Kidney glomerular epithelial cell (primary cell): ENCODE data around the gene MYH9.

Source experiments
- DNase-seq: peaks from one replicate; lab custom pipeline; 2025; lab: John Stamatoyannopoulos, UW

MYH9 gene

DNA sequence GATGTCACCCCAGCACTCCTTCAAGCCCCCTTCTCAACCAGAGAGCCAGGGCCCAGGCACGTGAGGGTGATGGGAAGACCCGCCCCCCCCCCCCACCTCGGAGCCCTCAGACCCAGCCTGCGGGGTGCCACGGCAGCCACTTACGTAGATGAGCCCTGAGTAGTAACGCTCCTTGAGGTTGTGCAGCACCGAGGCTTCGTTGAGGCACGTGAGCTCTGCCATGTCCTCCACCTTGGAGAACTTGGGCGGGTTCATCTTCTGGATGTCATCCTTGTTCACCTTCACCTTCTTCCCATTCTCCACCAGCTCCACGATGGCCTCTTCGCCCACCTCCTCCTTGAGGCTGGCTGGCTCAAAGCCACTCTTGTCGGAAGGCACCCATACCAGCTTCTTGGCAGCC is 39.0 kb downstream of the MYH9 start:
- no peak for DNase-seq

DNA sequence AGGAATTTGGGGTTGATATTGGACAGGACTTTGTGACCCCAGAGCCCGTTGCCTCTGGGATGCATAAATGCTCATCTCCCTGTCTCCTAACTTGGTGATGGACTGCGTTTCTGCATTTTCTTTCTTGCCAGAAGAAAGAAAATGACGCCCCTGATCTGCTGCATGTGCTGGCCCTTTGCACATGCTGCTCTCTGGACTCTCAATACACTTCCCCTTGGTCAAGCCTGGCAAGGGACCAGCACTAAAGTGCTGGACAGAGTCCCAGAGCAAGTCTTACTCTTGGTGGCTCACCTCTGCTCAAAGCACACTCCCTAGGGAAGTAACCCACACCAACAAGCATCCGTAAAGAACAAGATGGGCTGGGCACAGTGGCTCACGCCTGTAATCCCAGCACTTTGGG is 40.7 kb downstream of the MYH9 start:
- no peak for DNase-seq

DNA sequence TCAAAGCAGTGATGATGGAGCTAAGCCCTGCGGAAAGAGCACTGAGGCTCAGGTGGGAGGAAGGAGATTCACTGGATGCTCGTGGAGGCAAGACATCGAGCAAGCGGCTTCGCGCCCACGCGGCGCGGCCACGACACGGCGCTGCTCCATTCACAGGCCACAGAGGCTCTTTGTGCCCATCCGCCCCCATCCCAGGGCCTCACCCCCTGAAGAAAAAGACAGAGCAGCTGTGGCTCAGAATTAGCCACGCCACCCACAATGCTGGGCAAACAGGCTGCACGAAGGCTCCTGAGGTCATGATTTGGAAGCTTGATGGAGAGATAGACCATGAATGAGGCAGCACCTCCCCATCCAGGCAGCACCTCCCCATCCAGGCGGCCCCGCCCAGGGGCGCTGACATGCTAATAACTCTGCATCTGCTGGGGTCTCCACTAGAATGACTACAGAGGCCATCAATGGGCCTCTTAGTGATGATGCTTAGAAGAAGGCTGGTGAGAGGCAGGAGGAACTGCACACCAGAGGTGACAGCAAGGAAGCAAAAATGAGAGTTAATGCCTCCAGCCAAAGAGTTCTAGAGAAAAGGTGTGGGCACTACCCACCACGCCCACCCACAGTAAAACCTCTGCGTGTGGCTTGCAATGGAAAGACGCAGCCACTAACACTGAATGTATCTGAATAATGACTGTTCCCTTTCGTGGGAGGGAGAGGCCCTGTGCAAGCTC is 43.5 kb downstream of the MYH9 start:
- DNase-seq = no peak

DNA sequence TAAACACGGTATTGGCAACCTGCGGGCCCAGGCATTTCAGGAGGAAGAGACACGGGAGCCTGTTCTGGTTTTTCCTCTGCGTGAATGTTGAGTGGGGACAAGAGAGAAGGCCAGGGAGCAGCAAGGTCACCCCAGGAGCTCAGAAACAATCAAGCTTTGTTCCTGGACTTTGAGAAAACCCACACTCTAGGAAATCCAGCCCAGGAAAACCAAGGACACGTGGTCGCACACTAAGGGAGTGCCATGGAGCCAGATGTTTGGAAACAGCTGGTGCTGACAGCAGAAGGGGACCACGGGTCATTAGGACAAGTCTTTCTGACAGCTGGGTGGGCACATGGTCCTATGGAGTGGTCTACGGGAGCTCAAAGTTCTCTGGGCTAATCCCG is 44.1 kb downstream of the MYH9 start:
- DNase-seq = no peak

DNA sequence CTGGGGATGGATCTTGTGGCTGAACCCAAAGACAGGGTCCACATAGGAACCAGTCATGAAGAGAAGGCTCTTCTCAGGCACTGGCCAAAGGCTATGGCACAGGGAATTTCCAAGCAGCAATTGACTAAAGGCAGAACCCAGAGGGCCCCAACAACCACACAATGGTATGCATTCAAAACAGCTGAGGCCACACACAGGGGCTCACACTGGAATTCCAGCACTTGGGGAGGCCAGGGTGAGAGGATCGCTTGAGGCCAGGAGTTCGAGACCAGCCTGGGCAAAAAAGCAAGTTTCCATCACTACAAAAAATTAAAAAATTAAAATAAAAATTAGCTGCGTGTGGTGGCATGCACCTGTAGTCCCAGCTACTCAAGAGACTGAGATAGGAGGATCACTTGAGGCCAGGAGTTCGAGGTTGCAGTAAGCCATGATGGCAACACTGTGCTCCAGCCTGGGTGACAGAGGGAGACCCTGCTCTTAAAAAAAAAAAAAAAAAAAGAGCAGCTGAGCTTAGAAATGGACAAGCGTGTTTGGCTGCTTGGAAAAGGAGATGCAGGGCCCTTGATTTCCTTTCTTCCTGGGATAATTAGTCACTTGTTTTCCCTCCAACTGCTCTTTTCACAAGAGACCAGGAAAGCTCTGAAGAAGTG is 44.6 kb downstream of the MYH9 start:
- DNase-seq = no peak

DNA sequence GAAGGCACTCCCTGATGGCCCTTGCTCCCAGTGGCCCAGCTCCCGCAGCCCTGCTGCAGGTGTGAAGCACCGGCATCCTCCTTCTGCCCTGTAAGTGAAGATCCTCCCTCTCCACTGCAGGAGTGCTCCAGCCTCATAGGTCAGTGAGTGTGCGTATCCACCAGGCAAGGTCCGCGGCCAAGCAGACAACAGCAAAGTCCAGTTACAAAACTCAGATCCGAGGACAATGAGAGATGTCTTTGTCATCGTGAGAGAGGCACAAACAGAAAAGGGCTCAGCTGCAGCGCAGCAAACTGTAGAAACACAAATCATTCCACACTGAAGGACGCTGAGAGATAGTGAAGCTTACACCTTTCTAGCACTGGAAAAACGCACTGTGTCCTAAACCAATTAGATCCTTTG is 46.1 kb downstream of the MYH9 start:
- DNase-seq = no peak

DNA sequence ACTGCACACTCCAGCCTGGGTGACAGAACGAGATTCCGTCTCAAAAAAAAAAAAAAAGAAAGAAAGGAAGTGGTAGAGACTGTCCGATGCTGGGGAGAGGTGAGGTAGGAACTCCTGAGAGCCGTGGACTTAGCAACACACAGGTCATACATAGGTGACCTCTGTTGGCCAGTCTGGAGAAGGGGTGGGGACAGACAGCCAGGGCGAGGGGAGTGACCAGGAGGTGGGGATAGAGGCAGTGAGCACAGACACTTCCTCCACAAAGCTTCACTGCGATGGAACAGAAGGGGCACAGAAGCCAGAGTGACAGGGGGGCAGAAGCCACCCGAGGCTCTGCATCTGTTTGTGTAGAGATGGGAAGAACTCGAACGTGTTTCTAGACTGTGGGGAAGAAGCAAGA is 47.1 kb downstream of the MYH9 start:
- no peak for DNase-seq

DNA sequence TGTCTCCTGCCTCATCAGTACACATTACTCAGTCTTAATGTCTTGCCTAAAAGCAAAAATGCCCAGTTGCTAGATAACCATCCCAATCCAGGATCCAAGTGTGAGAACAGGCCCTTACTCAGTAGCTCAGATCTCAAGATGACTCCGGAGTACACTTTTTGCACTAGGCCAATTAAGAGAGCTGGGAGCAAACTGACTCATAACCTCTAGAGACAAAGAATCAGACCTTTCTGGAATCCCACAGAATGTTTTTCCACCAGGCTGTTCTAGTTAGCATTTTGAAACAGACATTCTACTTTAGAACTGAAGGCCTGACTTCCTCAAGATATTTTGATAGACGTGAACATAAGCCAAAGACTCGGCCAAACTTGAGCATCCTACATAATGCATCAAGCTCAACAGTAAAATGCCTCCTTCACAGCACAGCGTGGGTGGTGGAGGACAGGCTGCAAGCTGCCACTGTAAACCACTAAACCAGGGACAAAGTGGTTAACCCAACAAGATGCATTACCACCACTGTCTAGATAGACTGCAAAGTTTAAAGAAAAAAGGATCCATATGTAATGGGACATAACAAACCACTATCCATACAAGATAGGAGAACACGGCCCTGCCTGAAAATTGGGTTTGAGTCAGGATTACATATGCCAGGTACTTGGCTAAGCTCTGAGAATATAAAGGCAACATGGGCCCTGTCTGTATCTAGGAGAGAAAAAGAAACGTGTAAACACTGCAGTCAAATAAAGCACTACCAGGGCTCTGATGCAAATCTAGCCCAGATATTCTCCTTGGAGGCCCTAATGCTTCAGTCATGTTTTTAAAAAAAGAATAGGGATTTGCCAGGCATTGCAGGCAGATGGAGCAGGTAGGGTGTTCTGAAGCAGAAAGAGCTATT is 48.3 kb downstream of the MYH9 start:
- DNase-seq = no peak

DNA sequence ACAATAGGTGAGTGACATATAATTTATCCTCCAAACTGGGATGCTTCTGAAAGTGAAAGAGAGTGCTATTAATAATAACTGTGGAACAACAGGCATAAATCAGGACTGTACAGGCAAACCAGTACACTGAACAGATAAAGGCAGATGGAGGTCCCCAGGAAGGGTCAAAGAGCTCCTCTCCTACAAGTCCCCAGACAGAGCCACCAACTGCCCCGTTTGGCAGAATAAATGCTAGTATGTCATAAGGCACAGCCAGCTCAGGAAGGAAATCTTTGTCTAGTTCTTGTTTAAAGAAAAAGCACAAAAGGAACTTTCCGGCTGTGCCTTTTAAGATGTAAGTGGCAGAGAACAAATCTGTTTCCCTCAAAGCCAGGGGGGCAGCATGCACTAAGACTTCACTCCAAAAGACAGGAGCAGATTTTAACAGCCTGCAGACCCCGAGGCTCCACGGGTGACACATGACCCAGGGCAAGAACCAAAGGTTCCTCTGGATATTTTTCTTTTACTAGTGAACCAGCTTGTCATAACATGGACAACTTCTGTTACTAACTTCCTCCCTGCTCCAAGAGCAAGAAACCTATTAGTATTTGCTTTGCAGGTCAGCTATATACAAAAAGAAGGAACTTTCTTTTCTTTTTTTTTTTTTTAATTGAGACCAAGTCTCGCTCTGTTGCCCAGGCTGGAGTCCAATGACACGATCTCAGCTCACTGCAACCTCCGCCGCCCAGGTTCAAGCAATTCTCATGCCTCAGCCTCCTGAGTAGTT is 50.2 kb downstream of the MYH9 start:
- DNase-seq = no peak

DNA sequence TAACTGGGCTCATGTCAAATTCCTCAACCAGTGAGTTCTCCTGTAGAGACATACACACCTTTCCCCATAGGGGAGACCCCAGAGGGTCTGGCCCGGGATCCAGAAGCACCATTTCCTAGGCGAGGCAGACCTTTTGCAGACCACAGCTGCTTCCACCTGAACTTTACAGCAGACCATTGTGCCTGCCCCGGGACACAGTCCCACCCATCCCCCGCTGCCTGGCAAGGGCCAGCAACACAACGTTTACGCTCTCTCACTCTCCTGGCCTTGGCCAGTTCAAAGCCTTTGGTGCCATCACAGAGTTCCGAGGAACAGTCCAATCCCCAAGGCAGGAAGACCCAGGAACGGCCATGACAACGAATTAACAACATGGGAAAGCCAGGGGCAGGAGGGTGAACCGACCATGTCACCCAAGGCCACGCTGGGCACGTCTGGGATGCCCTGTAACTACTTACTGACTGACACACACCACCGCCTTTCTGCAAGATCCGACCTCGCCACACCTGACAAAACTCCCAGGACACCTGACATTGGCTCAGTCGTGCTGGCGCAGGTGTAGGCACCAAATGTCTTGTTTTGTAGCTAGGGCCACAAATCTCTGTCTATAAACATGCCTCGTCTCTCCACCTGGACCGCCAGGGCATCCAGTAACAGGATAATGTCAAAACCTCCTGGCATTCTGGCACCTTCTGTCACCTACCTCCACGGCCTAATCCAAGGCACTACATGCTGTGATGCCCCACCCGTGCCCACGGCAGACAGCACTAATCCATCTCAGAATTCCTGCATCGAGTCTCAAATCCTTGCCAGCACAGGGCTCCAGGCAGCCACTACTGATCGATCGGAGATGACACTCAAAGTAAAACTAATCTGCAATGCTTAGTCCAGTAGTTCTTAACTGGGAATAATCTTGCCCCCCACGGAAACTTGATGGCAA is 51.3 kb downstream of the MYH9 start:
- DNase-seq = no peak

DNA sequence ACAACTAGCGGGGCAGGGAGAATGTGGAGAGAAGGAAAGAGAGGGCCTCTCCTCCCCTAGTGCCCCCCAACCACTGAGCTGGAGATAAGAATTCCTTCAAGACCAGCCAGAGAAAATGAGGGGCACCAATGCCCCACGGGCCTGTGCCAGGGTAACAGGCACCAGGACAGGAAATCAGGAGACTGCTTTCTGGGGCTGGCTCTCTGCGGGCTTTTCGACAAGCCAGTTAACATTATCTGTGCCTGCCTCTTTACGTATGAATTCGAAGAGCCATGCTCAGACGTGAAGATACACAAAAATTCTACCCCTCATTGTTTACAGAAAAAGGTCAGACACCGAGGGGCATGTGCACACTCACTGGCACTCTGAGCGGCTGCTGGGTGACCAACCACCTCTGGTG is 52.1 kb downstream of the MYH9 start:
- no peak for DNase-seq

DNA sequence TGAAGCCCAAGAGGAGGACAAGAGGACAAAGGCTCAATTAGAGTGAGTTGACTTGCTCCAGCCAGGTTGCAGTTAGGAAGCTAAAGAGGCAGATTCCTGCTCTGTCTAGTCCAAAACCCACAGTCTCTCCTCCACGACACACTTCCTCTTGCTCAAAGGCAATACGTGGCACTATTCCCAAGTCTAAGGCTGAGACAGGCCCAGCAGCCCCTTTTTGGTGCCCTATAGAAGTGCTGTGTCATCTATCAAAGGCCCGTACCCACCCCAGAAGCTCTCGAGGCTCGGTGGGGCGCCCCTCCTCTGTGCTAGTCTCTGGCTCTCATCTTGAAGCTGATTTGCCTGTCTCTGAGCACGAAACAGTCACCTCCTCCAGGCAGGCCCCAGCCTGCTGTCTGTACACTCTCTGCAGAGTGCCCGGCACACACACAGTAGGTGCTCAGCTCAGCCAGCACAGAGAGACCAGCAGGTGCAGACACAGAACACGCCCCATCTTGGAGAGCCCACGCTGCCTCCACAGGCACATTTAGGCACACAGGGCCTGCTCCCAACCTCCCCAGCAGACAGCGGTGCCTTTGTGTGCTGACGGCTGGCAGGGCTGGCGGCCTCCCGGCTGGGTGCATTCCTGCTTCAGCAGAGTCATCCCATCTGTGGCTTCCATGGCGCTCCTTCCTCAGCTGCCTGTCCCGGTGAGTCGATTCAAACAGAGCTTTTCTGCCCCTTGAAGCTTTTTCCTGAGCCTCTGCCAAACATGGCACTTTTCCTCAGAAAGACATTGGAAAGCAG is 52.8 kb downstream of the MYH9 start:
- no peak for DNase-seq

DNA sequence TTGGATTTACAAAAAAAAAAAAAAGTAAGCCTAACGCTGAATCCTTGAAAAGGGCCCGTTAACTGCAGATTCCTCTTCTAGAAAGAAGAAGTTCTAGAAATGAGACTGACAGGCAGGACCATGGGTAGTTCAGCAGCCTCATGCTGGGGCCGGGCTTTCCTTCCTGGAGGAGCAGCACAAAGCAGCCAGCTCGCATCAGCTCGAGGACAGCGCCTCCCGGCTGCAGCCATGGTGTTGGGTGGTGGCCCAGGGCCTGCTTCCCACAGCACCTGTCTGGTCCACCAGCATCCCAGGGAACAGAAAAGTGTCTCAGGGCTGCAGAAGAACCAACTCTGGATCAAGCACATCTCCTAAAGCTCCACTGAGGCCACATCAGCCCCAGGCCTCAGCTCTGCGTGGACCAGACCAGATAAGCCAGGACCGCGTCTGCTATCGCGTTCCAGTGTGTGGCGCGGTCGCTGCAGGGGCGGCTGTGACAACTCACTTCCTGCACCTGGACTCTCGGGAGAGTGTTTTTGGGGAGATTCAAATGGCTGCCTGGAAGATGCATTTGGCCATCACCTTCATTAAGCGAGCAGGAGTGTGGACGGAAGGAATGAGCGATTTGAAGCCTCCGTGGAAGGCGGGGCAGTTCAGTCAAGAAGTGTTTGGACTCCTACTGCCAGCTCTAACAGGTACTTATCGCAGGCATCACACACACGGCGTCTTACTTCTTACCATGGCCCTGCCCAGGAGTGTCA is 53.5 kb downstream of the MYH9 start:
- DNase-seq = no peak

DNA sequence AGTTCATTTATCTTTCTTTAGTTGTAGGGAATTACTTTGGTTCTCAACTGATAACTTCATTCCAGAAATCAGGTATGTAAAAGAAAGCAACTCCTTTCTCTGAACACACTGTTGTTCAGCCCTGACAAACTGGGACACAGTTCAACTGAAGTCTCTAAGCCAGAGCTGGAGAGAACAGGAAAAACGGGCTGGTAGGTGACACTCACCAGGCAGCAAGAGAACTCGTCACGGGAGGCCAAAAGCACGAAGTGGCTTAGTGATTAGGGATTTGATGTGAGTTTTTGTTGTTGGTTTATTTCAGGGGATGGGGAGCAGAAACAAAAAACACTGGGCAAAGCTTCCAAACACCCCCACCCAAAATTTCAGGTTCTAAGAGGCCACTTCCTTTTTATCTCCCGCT is 54.1 kb downstream of the MYH9 start:
- no peak for DNase-seq

DNA sequence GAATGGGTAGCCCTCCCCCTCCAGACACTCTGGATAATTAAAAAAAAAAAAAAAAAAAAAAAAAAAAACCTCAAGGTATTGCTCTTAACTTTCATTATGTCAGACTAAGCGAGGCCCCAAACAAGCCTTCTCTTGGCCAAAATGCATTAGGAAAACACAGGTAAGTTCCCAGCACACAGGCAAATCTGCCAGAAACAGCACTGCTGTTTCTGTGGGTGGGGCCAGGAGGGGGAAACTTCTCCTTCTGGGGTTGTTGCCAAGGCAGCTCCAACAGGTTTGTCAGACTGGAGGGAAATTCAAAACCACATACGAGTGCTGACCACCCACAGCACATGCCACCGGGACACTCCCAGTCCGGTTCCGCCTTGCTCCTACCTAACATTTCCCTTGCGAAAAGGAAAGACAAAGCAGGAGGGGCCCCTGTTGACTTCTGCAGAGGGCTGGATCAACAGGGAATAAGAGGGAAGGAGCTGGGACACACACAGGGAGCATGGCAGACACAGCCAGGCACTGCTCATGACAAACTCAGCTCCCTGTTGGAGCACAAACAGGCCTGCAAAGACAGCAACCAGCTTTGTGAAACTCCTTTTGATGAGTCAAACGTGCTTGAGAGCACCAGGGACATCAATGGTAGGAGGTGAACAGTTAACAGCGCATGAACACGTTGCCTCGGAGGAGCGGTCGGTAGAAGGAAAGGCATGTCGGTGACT is 55.0 kb downstream of the MYH9 start:
- peak; percentile 76 for DNase-seq

DNA sequence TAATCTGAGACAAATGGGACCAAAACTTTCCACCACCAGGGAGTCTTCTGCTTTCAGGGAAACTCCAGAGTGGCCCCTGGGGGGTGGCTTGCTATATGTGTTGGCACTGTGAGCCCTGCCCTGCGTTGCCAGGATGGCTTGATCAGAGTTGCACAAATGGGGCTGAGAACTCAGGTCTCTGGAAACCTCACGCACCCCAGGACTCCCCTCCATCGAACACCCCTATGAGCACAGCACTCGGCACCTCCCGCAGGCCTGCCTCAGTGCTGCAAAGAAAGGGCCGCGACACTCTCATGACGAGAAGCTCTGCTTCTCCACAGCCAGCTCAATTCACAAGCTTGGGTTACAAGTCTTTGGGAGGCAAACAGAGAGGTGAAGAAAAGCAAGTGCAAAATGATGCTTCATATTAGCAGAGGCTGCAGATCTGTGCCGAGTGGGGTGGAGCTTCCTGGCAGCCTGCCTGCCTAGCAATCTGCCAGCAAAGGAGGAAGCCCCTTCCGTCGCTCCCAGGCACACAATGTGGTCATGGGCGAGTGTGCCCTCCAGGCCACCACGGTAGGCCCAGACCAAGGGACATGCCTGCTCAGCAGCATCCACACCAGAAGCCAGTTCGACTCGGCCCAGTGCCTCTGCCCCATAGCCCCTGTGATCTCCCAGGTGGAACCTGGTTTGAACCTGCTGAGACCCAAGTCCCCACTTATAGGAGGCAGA is 55.7 kb downstream of the MYH9 start:
- DNase-seq = no peak

DNA sequence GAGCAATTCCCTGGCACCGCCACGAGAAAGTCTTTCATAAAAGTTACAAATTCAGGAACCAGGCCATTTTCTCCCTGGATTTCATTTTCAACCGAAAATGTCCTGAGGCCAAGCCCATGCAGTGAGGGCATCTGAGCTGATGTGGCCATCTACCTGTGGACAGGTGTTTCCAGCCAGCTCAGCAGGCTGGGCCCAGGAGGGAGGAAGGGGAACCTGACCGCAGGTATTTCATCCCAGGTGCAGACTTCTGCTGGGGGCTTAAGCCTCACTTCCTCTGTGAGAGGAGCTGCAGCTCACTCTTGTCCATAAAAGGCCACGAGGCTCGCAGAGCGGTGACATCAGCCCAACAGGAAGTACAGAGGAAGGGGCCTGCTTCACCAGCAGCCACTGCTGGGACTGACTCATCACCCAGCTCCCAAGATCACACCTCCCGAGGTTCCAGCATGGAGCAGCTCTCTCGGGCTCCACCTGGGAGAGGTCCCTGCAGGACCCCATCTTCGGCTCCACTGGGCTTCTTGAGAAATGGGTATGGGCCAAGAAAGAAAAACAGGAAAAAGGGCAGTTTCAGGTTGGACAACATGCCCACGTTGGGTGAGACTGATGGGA is 56.4 kb downstream of the MYH9 start:
- DNase-seq = peak; percentile 86
